ENCODE results near the gene HCAR1. TPM values are rescaled to one million over a fixed set of nuclear protein-coding genes. Genes with fewer than 3 reads are reported as not detected.
"Not testable (repeated sequence)": the region's sequence is repeated elsewhere in the genome, so short reads cannot be mapped to it uniquely, and the experiment has no call there.

Gene HCAR1
- total RNA-seq, 1 experiment from 2014 or later: 0.31 TPM

DNA sequence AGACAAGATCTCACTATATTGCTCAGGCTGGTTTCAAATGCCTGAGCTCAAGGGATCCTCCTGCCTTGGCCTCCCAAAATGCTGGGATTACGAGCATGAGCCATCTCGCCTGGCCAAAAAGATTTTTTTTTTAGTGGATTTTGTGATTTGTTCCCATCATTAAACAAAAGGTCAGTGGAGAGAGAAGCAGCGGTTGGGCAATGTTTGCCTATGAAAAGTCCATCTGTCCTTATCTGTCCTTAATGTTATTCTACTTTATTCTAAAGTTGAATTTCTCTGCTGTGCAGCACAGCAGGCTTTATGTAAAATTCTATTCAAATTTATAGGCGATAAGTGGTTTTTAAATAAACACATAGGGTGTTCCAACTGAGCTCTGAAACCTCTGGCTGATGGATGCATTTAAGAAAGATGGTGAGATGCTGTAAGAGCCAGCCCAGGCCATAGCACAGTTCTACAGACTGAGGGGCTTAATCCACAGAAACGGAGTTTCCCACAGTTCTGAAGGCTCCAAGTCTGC is 46.3 kb downstream of the HCAR1 start:
- H3K27ac ChIP-seq (ENCODE audit: low read length): no peak overlapping the region
- intact Hi-C loops (cut with micrococcal nuclease; ENCODE audit: unreplicated experiment) (no loop called here), in situ Hi-C loops (cut with HindIII; ENCODE audit: low pct_unique_long_range_greater_than_20kb, low sequenced_read_pairs) (no loop called here)
- ChIA-PET CTCF (interaction anchor here (0.7 kb wide), 1 partner anchor 63 kb away, joined by 4 read pairs; no protein-coding TSS in a partner anchor), POLR2A (no interaction called here)
- H3K27me3 ChIP-seq (ENCODE audit: control insufficient read depth, insufficient read depth, low read length): no peaks in the 10 kb centered on the region
- H3K36me3 ChIP-seq (ENCODE audit: control insufficient read depth, insufficient read depth, low read length): no peaks in the 10 kb centered on the region
- H3K4me3 ChIP-seq (ENCODE audit: low read depth in 2 of 2, low read length in 2 of 2): no peak overlapping the region
- no peak for DNase-seq (ENCODE audit: low read depth, low spot score)
- no peak for ATAC-seq
- no TSS peak for BruUV-seq (replicated peaks)
- H3K9me3 ChIP-seq (ENCODE audit: control insufficient read depth, insufficient read depth, low read depth, low read length): no peaks in the 10 kb centered on the region
- TF ChIP-seq CTCF (IDR thresholded peaks at IDR 0.05): no peak
- no peak for TF ChIP-seq POLR2AphosphoS5 (IDR thresholded peaks at IDR 0.05; ENCODE audit: low read depth, low read length)
- no peak for TF ChIP-seq REST (IDR thresholded peaks at IDR 0.05; ENCODE audit: insufficient read depth in 1 of 2, low read depth in 2 of 2, low read length in 1 of 2)
- TF ChIP-seq SIN3A (IDR thresholded peaks at IDR 0.05; ENCODE audit: borderline replicate concordance, insufficient read depth, low read depth, low read length): no peak
- TF ChIP-seq TCF7L2 (IDR thresholded peaks at IDR 0.05; ENCODE audit: low read depth, low read length): no peak
- peaks cover 3% of the 10 kb centered on the region for H3K4me1 ChIP-seq (ENCODE audit: control insufficient read depth, insufficient read depth, low read length)

- no peak for ATAC-seq
- intact Hi-C loops (cut with micrococcal nuclease; ENCODE audit: unreplicated experiment): no loop called here
- H3K27ac ChIP-seq (ENCODE audit: low read length): no peak overlapping the region
- BruUV-seq (replicated peaks): no TSS peak
- H3K36me3 ChIP-seq (ENCODE audit: control insufficient read depth, insufficient read depth, low read length): no peaks in the 10 kb centered on the region
- in situ Hi-C loops (cut with HindIII; ENCODE audit: low pct_unique_long_range_greater_than_20kb, low sequenced_read_pairs): no loop called here
- TF ChIP-seq POLR2AphosphoS5 (IDR thresholded peaks at IDR 0.05; ENCODE audit: low read depth, low read length) (no peak), TCF7L2 (IDR thresholded peaks at IDR 0.05; ENCODE audit: low read depth, low read length) (no peak), CTCF (IDR thresholded peaks at IDR 0.05) (no peak), SIN3A (IDR thresholded peaks at IDR 0.05; ENCODE audit: borderline replicate concordance, insufficient read depth, low read depth, low read length) (no peak), REST (IDR thresholded peaks at IDR 0.05; ENCODE audit: insufficient read depth in 1 of 2, low read depth in 2 of 2, low read length in 1 of 2) (no peak)
- H3K4me1 ChIP-seq (ENCODE audit: control insufficient read depth, insufficient read depth, low read length): peaks cover 5% of the 10 kb centered on the region
- no peak for DNase-seq (ENCODE audit: low read depth, low spot score)
- H3K27me3 ChIP-seq (ENCODE audit: control insufficient read depth, insufficient read depth, low read length): no peaks in the 10 kb centered on the region
- POLR2A ChIA-PET: interaction anchor here (0.6 kb wide), 1 partner anchor 144 kb away, joined by 8 read pairs; no protein-coding TSS in a partner anchor
- no peaks in the 10 kb centered on the region for H3K9me3 ChIP-seq (ENCODE audit: control insufficient read depth, insufficient read depth, low read depth, low read length)
- CTCF ChIA-PET: no interaction called here
- no peak overlapping the region for H3K4me3 ChIP-seq (ENCODE audit: low read depth in 2 of 2, low read length in 2 of 2)
Observed at GRCh38 chr12:122681814-122682213, 48.8 kb downstream of the HCAR1 start.

- H3K4me3 ChIP-seq (ENCODE audit: low read depth in 2 of 2, low read length in 2 of 2); CTCF ChIA-PET; DNase-seq (ENCODE audit: low read depth, low spot score); POLR2A ChIA-PET; in situ Hi-C loops (cut with HindIII; ENCODE audit: low pct_unique_long_range_greater_than_20kb, low sequenced_read_pairs); intact Hi-C loops (cut with micrococcal nuclease; ENCODE audit: unreplicated experiment); BruUV-seq (replicated peaks); H3K27ac ChIP-seq (ENCODE audit: low read length); H3K27me3 ChIP-seq (ENCODE audit: control insufficient read depth, insufficient read depth, low read length); H3K36me3 ChIP-seq (ENCODE audit: control insufficient read depth, insufficient read depth, low read length); ATAC-seq; H3K9me3 ChIP-seq (ENCODE audit: control insufficient read depth, insufficient read depth, low read depth, low read length); H3K4me1 ChIP-seq (ENCODE audit: control insufficient read depth, insufficient read depth, low read length): not testable (repeated sequence)
Observed at GRCh38 chr12:122680989-122681388, 49.7 kb downstream of the HCAR1 start.
